BE2C (cell line): ENCODE measurements around the gene NEB.
"Not testable (repeated sequence)": the region's sequence is repeated elsewhere in the genome, so short reads cannot be mapped to it uniquely, and the experiment has no call there.

ENCODE experiments used
- DNase-seq: peaks from one replicate; pipeline ENCODE4 v3.0.0-alpha.2; 2020
- H3K27me3 ChIP-seq: fragments of 250-450 bp; sonication (Bioruptor Pico); 2 replicates; pipeline ENCODE4 v1.5.1; 2020; ENCODE audit warnings: mild to moderate bottlenecking
- H3K36me3 ChIP-seq: fragments of 250-450 bp; sonication (Bioruptor Pico); 2 replicates; pipeline ENCODE4 v1.5.1; 2020; ENCODE audit warnings: mild to moderate bottlenecking
- H3K4me1 ChIP-seq: fragments of 250-450 bp; sonication (Bioruptor Pico); 2 replicates; pipeline ENCODE4 v1.5.1; 2020
- H3K4me3 ChIP-seq: 2 replicates; pipeline ENCODE4 v1.5.1; 2011; ENCODE audit warnings: low read depth, low read length
- H3K9me3 ChIP-seq: fragments of 250-450 bp; sonication (Bioruptor Pico); 2 replicates; pipeline ENCODE4 v1.5.1; 2020
- TF ChIP-seq, protein P1 (sequence below): IDR thresholded peaks from 2 replicates; pipeline ENCODE4 v1.5.1; 2012; ENCODE audit warnings: mild to moderate bottlenecking, low read depth, low read length

The NEB gene

DNA sequence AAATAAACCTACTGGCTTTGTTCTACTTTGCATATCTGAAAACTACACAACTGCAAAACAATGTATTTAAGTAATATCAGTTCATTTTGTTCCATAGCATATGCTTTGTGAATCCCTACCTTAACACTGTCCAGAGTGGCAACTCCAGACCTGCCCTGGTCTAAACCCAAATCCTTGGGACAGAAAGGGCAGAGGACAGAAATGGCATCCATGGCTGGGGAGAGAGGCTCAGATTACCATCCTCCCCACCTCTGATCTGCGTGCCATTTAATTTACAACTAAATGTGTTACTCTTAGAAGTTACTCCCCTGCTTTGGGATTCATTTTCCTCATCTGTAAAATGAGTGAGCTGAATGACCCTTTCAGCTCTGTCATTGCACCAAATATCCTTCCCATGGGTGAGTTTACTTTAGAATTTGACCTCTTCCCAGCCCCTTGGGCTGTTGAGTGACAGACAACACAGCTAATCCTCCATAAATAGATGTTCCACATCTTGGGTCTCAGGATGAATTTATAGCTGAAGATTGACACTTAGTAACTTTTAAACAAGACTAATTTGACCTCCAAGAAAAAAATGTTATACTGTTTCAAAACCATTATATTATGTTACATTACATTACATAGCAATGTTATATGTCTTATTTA lies 20.1 kb upstream of the NEB start:
- no peaks in the 10 kb centered on the region for H3K4me1 ChIP-seq
- no peak overlapping the region for H3K4me3 ChIP-seq
- DNase-seq = no peak
- H3K27me3 ChIP-seq = no peaks in the 10 kb centered on the region
- TF ChIP-seq, protein P1, sequence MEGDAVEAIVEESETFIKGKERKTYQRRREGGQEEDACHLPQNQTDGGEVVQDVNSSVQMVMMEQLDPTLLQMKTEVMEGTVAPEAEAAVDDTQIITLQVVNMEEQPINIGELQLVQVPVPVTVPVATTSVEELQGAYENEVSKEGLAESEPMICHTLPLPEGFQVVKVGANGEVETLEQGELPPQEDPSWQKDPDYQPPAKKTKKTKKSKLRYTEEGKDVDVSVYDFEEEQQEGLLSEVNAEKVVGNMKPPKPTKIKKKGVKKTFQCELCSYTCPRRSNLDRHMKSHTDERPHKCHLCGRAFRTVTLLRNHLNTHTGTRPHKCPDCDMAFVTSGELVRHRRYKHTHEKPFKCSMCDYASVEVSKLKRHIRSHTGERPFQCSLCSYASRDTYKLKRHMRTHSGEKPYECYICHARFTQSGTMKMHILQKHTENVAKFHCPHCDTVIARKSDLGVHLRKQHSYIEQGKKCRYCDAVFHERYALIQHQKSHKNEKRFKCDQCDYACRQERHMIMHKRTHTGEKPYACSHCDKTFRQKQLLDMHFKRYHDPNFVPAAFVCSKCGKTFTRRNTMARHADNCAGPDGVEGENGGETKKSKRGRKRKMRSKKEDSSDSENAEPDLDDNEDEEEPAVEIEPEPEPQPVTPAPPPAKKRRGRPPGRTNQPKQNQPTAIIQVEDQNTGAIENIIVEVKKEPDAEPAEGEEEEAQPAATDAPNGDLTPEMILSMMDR = no peak
- H3K36me3 ChIP-seq = no peaks in the 10 kb centered on the region
- no peaks in the 10 kb centered on the region for H3K9me3 ChIP-seq

DNA sequence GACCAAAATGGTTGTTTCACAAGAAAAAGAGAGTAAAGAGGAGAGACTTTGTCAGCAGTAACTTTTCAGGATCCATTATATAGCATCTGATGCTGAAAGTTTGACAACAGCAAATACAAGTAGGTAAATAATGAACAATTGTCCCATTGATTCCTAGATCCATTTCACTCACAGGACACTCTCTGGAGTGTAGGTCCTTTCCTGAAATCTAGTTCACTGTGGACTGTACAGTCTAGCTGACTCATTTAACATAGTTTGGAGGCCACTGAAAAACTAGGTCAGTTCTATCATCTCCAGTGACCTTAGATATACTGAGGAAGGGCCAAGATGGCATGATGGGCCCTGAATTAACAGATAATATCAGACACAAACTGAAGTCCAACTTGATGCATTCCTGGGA lies 19.3 kb upstream of the NEB start:
- Histone ChIP-seq H3K36me3 (no peaks in the 10 kb centered on the region), H3K4me3 (no peak overlapping the region), H3K4me1 (no peaks in the 10 kb centered on the region), H3K9me3 (no peaks in the 10 kb centered on the region), H3K27me3 (no peaks in the 10 kb centered on the region)
- no peak for DNase-seq
- TF ChIP-seq, protein P1 = no peak

DNA sequence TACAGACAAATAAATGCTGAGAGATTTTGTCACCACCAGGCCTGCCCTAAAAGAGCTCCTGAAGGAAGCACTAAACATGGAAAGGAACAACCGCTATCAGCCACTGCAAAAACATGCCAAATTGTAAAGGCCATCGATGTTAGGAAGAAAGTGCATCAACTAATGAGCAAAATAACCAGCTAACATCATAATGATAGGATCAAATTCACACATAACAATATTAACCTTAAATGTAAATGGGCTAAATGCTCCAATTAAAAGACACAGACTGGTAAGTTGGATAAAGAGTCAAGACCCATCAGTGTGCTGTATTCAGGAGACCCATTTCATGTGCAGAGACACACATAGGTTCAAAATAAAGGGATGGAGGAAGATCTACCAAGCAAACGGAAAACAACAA lies 11.0 kb upstream of the NEB start:
- not testable (repeated sequence) for H3K27me3 ChIP-seq, H3K4me3 ChIP-seq, DNase-seq, H3K4me1 ChIP-seq, H3K36me3 ChIP-seq, H3K9me3 ChIP-seq

DNA sequence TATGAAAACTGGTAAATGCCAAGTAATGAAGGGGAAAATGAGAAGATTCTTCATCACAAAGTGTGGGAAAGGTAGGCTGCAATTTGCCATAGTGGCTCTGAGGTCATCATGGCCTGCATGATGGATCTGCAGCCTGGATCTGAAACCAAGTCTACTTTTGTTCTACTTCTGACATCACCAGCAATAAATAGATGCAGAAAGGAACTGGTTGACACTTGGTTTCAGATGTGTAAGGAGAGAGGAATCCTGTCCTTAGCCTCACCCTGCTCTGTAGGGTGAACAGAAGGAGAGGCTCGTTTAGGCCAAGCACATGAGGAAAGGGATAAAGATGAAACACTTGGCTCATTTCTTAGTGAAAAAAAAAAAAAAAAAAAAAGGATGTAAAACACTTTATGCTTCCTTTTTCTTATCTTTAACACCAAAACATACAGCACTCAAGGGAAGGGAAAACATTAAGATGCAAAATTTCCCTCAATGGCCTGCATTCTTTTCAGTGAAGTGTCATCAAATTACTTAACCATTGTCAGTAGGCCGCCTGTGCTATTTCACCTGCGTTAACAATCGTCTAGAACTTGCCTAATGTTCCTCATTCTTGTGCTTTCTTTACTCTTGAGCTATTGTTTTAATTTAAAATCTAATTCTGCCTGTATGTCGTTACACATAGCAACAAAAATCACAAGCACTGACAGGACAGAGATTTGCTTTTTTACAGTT lies 3.9 kb downstream of the NEB start:
- H3K9me3 ChIP-seq = no peaks in the 10 kb centered on the region
- H3K4me1 ChIP-seq = no peaks in the 10 kb centered on the region
- no peaks in the 10 kb centered on the region for H3K36me3 ChIP-seq
- H3K27me3 ChIP-seq = no peaks in the 10 kb centered on the region
- no peak overlapping the region for H3K4me3 ChIP-seq
- TF ChIP-seq, protein P1 = no peak
- no peak for DNase-seq

DNA sequence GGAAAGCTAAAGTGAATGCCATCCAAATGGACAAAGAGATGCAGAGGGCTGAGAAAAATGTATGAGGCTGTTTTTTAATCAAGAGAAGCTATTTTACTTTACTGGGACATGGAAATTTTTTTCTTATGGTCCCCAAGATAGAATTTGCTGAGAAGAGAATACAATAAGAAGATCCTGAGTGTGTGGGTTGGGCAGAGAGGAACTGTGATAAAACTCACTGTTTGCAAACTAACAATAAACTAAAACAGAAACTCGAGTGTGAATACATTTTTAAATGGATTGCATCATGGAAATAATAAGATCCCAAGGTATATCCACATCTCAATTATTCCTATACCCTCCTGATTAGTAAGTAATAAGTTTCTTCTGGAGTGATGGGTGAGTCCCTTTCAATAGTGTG lies 4.4 kb downstream of the NEB start:
- TF ChIP-seq, protein P1 = no peak
- no peak for DNase-seq
- Histone ChIP-seq H3K4me3 (no peak overlapping the region), H3K9me3 (no peaks in the 10 kb centered on the region), H3K4me1 (no peaks in the 10 kb centered on the region), H3K36me3 (no peaks in the 10 kb centered on the region), H3K27me3 (no peaks in the 10 kb centered on the region)

DNA sequence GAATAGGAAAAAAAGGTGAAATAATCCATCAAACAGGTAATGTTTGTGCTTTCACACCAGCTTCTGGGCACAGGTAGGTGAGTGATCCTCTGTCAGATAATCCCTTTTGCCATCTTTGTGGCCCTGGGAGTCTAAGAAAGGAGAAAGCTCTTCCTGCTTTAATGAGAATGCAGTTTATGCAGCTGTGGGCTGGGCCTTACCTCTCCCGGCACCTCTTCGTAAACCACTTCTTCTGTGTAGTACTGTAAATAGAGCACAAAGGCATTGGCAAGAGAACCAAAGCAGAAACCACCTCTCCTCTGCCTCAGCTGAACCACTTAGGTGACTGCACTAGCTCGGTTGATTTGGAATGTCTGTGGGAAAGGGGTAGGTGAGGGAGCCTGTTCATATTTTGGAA lies 4.9 kb downstream of the NEB start:
- Histone ChIP-seq H3K4me3 (no peak overlapping the region), H3K36me3 (no peaks in the 10 kb centered on the region), H3K27me3 (no peaks in the 10 kb centered on the region), H3K9me3 (no peaks in the 10 kb centered on the region), H3K4me1 (no peaks in the 10 kb centered on the region)
- no peak for DNase-seq
- TF ChIP-seq, protein P1 = no peak
